Colonic mucosa (tissue), 4 donors: ENCODE results near the gene GAB2. TPM values are rescaled to one million over a fixed set of nuclear protein-coding genes. Genes with fewer than 3 reads are reported as not detected.

Source experiments
- DNase-seq: peaks from one replicate; pipeline ENCODE4 v3.0.0-alpha.2; 2020
- H3K27ac ChIP-seq: fragments of 200-600 bp; one replicate; pipeline ENCODE4 v1.8.0; 2021
- H3K27me3 ChIP-seq: fragments of 200-600 bp; one replicate; pipeline ENCODE4 v1.8.0; 2021
- H3K36me3 ChIP-seq: fragments of 200-600 bp; one replicate; pipeline ENCODE4 v1.8.0; 2021
- H3K4me1 ChIP-seq: fragments of 200-600 bp; one replicate; pipeline ENCODE4 v1.8.0; 2021; ENCODE audit warnings: mild to moderate bottlenecking
- H3K4me3 ChIP-seq: fragments of 200-600 bp; one replicate; pipeline ENCODE4 v1.8.0; 2021
- H3K9ac ChIP-seq, 2 donors: one replicate each; pipeline ENCODE4 v1.7.0; 2013; ENCODE audit warnings: control low read depth in 2 of 2, low read depth in 2 of 2, low read length in 2 of 2
- H3K9me3 ChIP-seq: fragments of 200-600 bp; one replicate; pipeline ENCODE4 v1.8.0; 2021
- CTCF ChIP-seq: fragments of 200-600 bp; IDR thresholded peaks from one replicate; pipeline ENCODE4 v1.8.0; 2022; ENCODE audit warnings: antibody characterized with exemption, mild to moderate bottlenecking
- intact Hi-C: fragments of 100-400 bp; cut with DNase I; formaldehyde crosslinking; loops from one replicate; pipeline ENCODE4 v1.14.1; 2022
- total RNA-seq, 2 donors: library from RNA; stranded (reverse); fragmentation: NEBNext Ultra II Directional in 1 of 2; extraction: Animal tissue kit (Norgen Biotek cat#: 25700) in 1 of 2; gene quantifications; one replicate each; pipeline ENCODE4 v1.2.1, GENCODE V29; 2021
- donor health status: healthy.
- donor health status: DM: no; HTN: no; CAD: no.
- donor health status: DM: no; HTN: no; CAD: no.

GAB2 gene
- total RNA-seq, 2 donors from 2014 or later, result 20.0 to 21.1 TPM

GRCh38 chr11:78400116-78400515 lies 17.5 kb downstream of the GAB2 start:
- no peak overlapping the region for H3K4me3 ChIP-seq
- no peak for DNase-seq
- TF ChIP-seq CTCF, result no peak
- H3K9me3 ChIP-seq, result no peaks in the 10 kb centered on the region
- H3K36me3 ChIP-seq, result no peaks in the 10 kb centered on the region
- intact Hi-C loops, result no loop called here
- no peak overlapping the region for H3K9ac ChIP-seq
- H3K27ac ChIP-seq, result no peak overlapping the region
- H3K27me3 ChIP-seq, result no peaks in the 10 kb centered on the region
- H3K4me1 ChIP-seq, result no peaks in the 10 kb centered on the region

- Histone ChIP-seq H3K27ac (no peak overlapping the region), H3K36me3 (no peaks in the 10 kb centered on the region), H3K4me1 (no peaks in the 10 kb centered on the region), H3K9me3 (no peaks in the 10 kb centered on the region), H3K4me3 (no peak overlapping the region), H3K27me3 (no peaks in the 10 kb centered on the region), H3K9ac (no peak overlapping the region)
- DNase-seq, result no peak
- no peak for TF ChIP-seq CTCF
- intact Hi-C loops, result no loop called here
Observed at GRCh38 chr11:78399136-78399535, 18.5 kb downstream of the GAB2 start.

GRCh38 chr11:78398715-78399114 lies 18.9 kb downstream of the GAB2 start:
- no peak overlapping the region for H3K27ac ChIP-seq
- no peak overlapping the region for H3K4me3 ChIP-seq
- no peaks in the 10 kb centered on the region for H3K4me1 ChIP-seq
- no peaks in the 10 kb centered on the region for H3K27me3 ChIP-seq
- TF ChIP-seq CTCF, result no peak
- H3K9ac ChIP-seq, result no peak overlapping the region
- no peak for DNase-seq
- intact Hi-C loops, result no loop called here
- no peaks in the 10 kb centered on the region for H3K9me3 ChIP-seq
- no peaks in the 10 kb centered on the region for H3K36me3 ChIP-seq

GRCh38 chr11:78397398-78397797 lies 20.2 kb downstream of the GAB2 start:
- intact Hi-C loops, result no loop called here
- Histone ChIP-seq H3K9me3 (no peaks in the 10 kb centered on the region), H3K9ac (no peak overlapping the region), H3K36me3 (no peaks in the 10 kb centered on the region), H3K27ac (no peak overlapping the region), H3K4me3 (no peak overlapping the region), H3K4me1 (no peaks in the 10 kb centered on the region), H3K27me3 (no peaks in the 10 kb centered on the region)
- TF ChIP-seq CTCF, result no peak
- no peak for DNase-seq

GRCh38 chr11:78395597-78395996 lies 22.0 kb downstream of the GAB2 start:
- TF ChIP-seq CTCF, result no peak
- H3K27me3 ChIP-seq, result no peaks in the 10 kb centered on the region
- no peak for DNase-seq
- intact Hi-C loops, result no loop called here
- no peak overlapping the region for H3K27ac ChIP-seq
- no peaks in the 10 kb centered on the region for H3K36me3 ChIP-seq
- no peak overlapping the region for H3K4me3 ChIP-seq
- H3K9me3 ChIP-seq, result no peaks in the 10 kb centered on the region
- H3K4me1 ChIP-seq, result no peaks in the 10 kb centered on the region
- no peak overlapping the region for H3K9ac ChIP-seq

GRCh38 chr11:78392854-78393253 lies 24.8 kb downstream of the GAB2 start:
- no peak overlapping the region for H3K4me3 ChIP-seq

More at GRCh38 chr11:78392854-78393253, 24.8 kb downstream of the GAB2 start:
- no peaks in the 10 kb centered on the region for H3K27me3 ChIP-seq
- TF ChIP-seq CTCF, result no peak
- H3K9me3 ChIP-seq, result no peaks in the 10 kb centered on the region
- no peak overlapping the region for H3K9ac ChIP-seq
- DNase-seq, result no peak
- intact Hi-C loops, result no loop called here
- H3K4me1 ChIP-seq, result no peaks in the 10 kb centered on the region
- no peak overlapping the region for H3K27ac ChIP-seq
- no peaks in the 10 kb centered on the region for H3K36me3 ChIP-seq
